WTC11 (cell line): Measurements from ENCODE around the gene LHX5. TPM values are rescaled to one million over a fixed set of nuclear protein-coding genes. Genes with fewer than 3 reads are reported as not detected.

ENCODE experiments used
- ATAC-seq: fragments of 200-7000 bp; cut with Tn5 transposase; 2 replicates; pipeline ENCODE4 v1.10.0; 2021; ENCODE audit warnings: mild to moderate bottlenecking, moderate library complexity
- CTCF ChIA-PET: fragments of 300-600 bp; sonication (Branson Sonifier 250); formaldehyde crosslinking; loops from one replicate; lab custom pipeline; 2021; ENCODE audit warnings: antibody characterized with exemption; lab: Charles Lee
- POLR2A ChIA-PET: fragments of 350-600 bp; sonication (Branson Sonifier 250); formaldehyde crosslinking; loops from one replicate; lab custom pipeline; 2021; ENCODE audit warnings: antibody characterized with exemption; lab: Charles Lee
- DNase-seq: peaks from one replicate; pipeline ENCODE4 v3.0.0; 2021; ENCODE audit warnings: low spot score
- H3K27ac Mint-ChIP-seq: 2 replicates; pipeline ENCODE4 v1.8.0; 2021; ENCODE audit warnings: mixed read lengths
- H3K27me3 Mint-ChIP-seq: 2 replicates; pipeline ENCODE4 v1.8.0; 2021; ENCODE audit warnings: low read depth, mild to moderate bottlenecking, moderate library complexity, mixed read lengths
- H3K36me3 Mint-ChIP-seq: 2 replicates; pipeline ENCODE4 v1.8.0; 2021; ENCODE audit warnings: mixed read lengths
- H3K4me1 Mint-ChIP-seq: 2 replicates; pipeline ENCODE4 v1.8.0; 2022; ENCODE audit warnings: mixed read lengths
- H3K4me3 Mint-ChIP-seq: 2 replicates; pipeline ENCODE4 v1.8.0; 2021; ENCODE audit warnings: mild to moderate bottlenecking, moderate library complexity, mixed read lengths
- H3K9me3 Mint-ChIP-seq: 2 replicates; pipeline ENCODE4 v1.8.0; 2021; ENCODE audit warnings: mixed read lengths
- AR ChIP-seq: fragments of 250-450 bp; sonication (Bioruptor Pico); IDR thresholded peaks from 2 replicates; pipeline ENCODE4 v1.9.0; 2021; ENCODE audit warnings: mild to moderate bottlenecking
- ATF1 ChIP-seq: sonication (generic); formaldehyde crosslinking; IDR thresholded peaks from 2 replicates; pipeline ENCODE4 v1.8.1; 2023; ENCODE audit warnings: mild to moderate bottlenecking, moderate library complexity, missing genetic modification reagents
- CBFB ChIP-seq: sonication (generic); formaldehyde crosslinking; IDR thresholded peaks from 2 replicates; pipeline ENCODE4 v1.8.1; 2022; ENCODE audit warnings: mild to moderate bottlenecking, low read depth, missing genetic modification reagents
- CREM ChIP-seq: sonication (generic); formaldehyde crosslinking; IDR thresholded peaks from 2 replicates; pipeline ENCODE4 v1.8.1; 2022; ENCODE audit warnings: mild to moderate bottlenecking, missing genetic modification reagents, moderate library complexity
- E2F5 ChIP-seq: sonication (generic); formaldehyde crosslinking; IDR thresholded peaks from 2 replicates; pipeline ENCODE4 v1.8.1; 2022; ENCODE audit warnings: mild to moderate bottlenecking, moderate library complexity, missing genetic modification reagents
- ESRRA ChIP-seq: sonication (generic); formaldehyde crosslinking; IDR thresholded peaks from 2 replicates; pipeline ENCODE4 v1.8.1; 2022; ENCODE audit warnings: mild to moderate bottlenecking, missing genetic modification reagents, borderline replicate concordance
- FOXJ3 ChIP-seq: sonication (generic); formaldehyde crosslinking; IDR thresholded peaks from 2 replicates; pipeline ENCODE4 v1.9.0; 2021; ENCODE audit warnings: missing genetic modification reagents, mild to moderate bottlenecking, borderline replicate concordance
- IRF1 ChIP-seq: sonication (generic); formaldehyde crosslinking; IDR thresholded peaks from 2 replicates; pipeline ENCODE4 v1.8.0; 2023; ENCODE audit warnings: missing genetic modification reagents
- NR2C2 ChIP-seq: sonication (generic); formaldehyde crosslinking; IDR thresholded peaks from 2 replicates; pipeline ENCODE4 v1.8.0; 2022; ENCODE audit warnings: mild to moderate bottlenecking, missing genetic modification reagents
- NR3C1 ChIP-seq: sonication (generic); formaldehyde crosslinking; conservative IDR thresholded peaks from 2 replicates; pipeline ENCODE4 v1.8.1; 2023; ENCODE audit warnings: low read depth, mild to moderate bottlenecking, missing genetic modification reagents
- OVOL2 ChIP-seq: fragments of 250-450 bp; sonication (Bioruptor Pico); IDR thresholded peaks from 2 replicates; pipeline ENCODE4 v1.9.0; 2021; ENCODE audit warnings: mild to moderate bottlenecking, borderline replicate concordance
- PRDM15 ChIP-seq: sonication (generic); formaldehyde crosslinking; IDR thresholded peaks from 2 replicates; pipeline ENCODE4 v1.8.0; 2022; ENCODE audit warnings: missing genetic modification reagents
- RELA ChIP-seq: sonication (generic); formaldehyde crosslinking; IDR thresholded peaks from 2 replicates; pipeline ENCODE4 v1.8.1; 2022; ENCODE audit warnings: missing genetic modification reagents, mild to moderate bottlenecking, borderline replicate concordance
- RORB ChIP-seq: fragments of 250-450 bp; sonication (Bioruptor Pico); IDR thresholded peaks from 2 replicates; pipeline ENCODE4 v1.9.0; 2021; ENCODE audit warnings: mild to moderate bottlenecking
- SMAD3 ChIP-seq: sonication (generic); formaldehyde crosslinking; IDR thresholded peaks from 2 replicates; pipeline ENCODE4 v1.8.0; 2022; ENCODE audit warnings: missing genetic modification reagents, mild to moderate bottlenecking, borderline replicate concordance
- SMAD4 ChIP-seq: sonication (generic); formaldehyde crosslinking; IDR thresholded peaks from 2 replicates; pipeline ENCODE4 v1.8.0; 2022; ENCODE audit warnings: mild to moderate bottlenecking, missing genetic modification reagents
- SOX15 ChIP-seq: fragments of 250-450 bp; sonication (Bioruptor Pico); IDR thresholded peaks from 2 replicates; pipeline ENCODE4 v1.9.0; 2021; ENCODE audit warnings: mild to moderate bottlenecking
- ZBTB43 ChIP-seq: sonication (generic); formaldehyde crosslinking; IDR thresholded peaks from 2 replicates; pipeline ENCODE4 v1.8.1; 2023; ENCODE audit warnings: mild to moderate bottlenecking, missing genetic modification reagents
- ZNF281 ChIP-seq: sonication (generic); formaldehyde crosslinking; IDR thresholded peaks from 2 replicates; pipeline ENCODE4 v1.8.0; 2023; ENCODE audit warnings: mild to moderate bottlenecking, missing genetic modification reagents
- ZNF317 ChIP-seq: sonication (generic); formaldehyde crosslinking; IDR thresholded peaks from 2 replicates; pipeline ENCODE4 v1.8.1; 2023; ENCODE audit warnings: low read depth, mild to moderate bottlenecking, moderate library complexity, missing genetic modification reagents, borderline replicate concordance
- ZNF423 ChIP-seq: fragments of 250-450 bp; sonication (Bioruptor Pico); IDR thresholded peaks from 2 replicates; pipeline ENCODE4 v2.1.2; 2022; ENCODE audit warnings: mild to moderate bottlenecking, moderate library complexity
- total RNA-seq: library from RNA; stranded (reverse); gene quantifications from 3 replicates; pipeline ENCODE4 v1.2.3, GENCODE V29; 2021

LHX5 gene
- total RNA-seq, 1 experiment from 2014 or later: 3.0 TPM

- TF ChIP-seq CBFB (CRISPR knock-in tag): no peak
- TF ChIP-seq, all 79 proteins: peak for 0
Observed at GRCh38 chr12:113457185-113457584, 14.5 kb downstream of the LHX5 start (continued).

GRCh38 chr12:113456761-113457160 is 14.9 kb downstream of the LHX5 start:
- no peak overlapping the region for H3K4me3 Mint-ChIP-seq
- H3K4me1 Mint-ChIP-seq: peaks cover 18% of the 10 kb centered on the region
- CTCF ChIA-PET: interaction anchor here (1.0 to 3.1 kb wide), 4 partner anchors 17 to 456 kb away, joined by 3 to 17 read pairs (median 7); no protein-coding TSS in a partner anchor
- TF ChIP-seq RELA (CRISPR knock-in tag) (no peak), SMAD4 (CRISPR knock-in tag) (no peak), SOX15 (CRISPR knock-in tag) (no peak), ESRRA (CRISPR knock-in tag) (no peak), E2F5 (CRISPR knock-in tag) (no peak), SMAD3 (CRISPR knock-in tag) (no peak), PRDM15 (CRISPR knock-in tag) (no peak), IRF1 (CRISPR knock-in tag) (no peak), CREM (no peak), AR (CRISPR knock-in tag) (no peak)
- no peak overlapping the region for H3K27ac Mint-ChIP-seq
- POLR2A ChIA-PET: no interaction called here
- H3K36me3 Mint-ChIP-seq: no peaks in the 10 kb centered on the region
- ATAC-seq: no peak
- peaks cover 24% of the 10 kb centered on the region for H3K27me3 Mint-ChIP-seq
- DNase-seq: no peak
- H3K9me3 Mint-ChIP-seq: no peaks in the 10 kb centered on the region

- POLR2A ChIA-PET: interaction anchor here (0.6 kb wide), 1 partner anchor 233 kb away, joined by 3 read pairs; no protein-coding TSS in a partner anchor
- no peak for DNase-seq
- no peak for ATAC-seq
- H3K9me3 Mint-ChIP-seq: no peaks in the 10 kb centered on the region
- peaks cover 18% of the 10 kb centered on the region for H3K27me3 Mint-ChIP-seq
- no peaks in the 10 kb centered on the region for H3K36me3 Mint-ChIP-seq
- H3K4me1 Mint-ChIP-seq: peaks cover 18% of the 10 kb centered on the region
- CTCF ChIA-PET: interaction anchor here (0.6 to 3.1 kb wide), 4 partner anchors 16 to 404 kb away, joined by 3 to 17 read pairs (median 8); no protein-coding TSS in a partner anchor
- H3K4me3 Mint-ChIP-seq: no peak overlapping the region
- H3K27ac Mint-ChIP-seq: no peak overlapping the region
- TF ChIP-seq FOXJ3 (CRISPR knock-in tag) (no peak), ZNF423 (no peak), NR2C2 (no peak), RORB (CRISPR knock-in tag) (no peak), ZNF317 (CRISPR knock-in tag) (no peak), ATF1 (no peak), NR3C1 (no peak), ZBTB43 (CRISPR knock-in tag) (no peak), ZNF281 (CRISPR knock-in tag) (no peak), OVOL2 (no peak)
Observed at GRCh38 chr12:113456199-113456598, 15.5 kb downstream of the LHX5 start.
